ENCODE results near the gene ATG4B.

- no peak for TF ChIP-seq CTCF (IDR thresholded peaks at IDR 0.05)
- TF ChIP-seq POLR2A (IDR thresholded peaks at IDR 0.05): no peak
Observed at GRCh38 chr2:241655516-241656189, 18.2 kb downstream of the ATG4B start.

Measured in heart left ventricle (tissue), 13 donors.